ENCODE measurements around the gene HDHD5.

The HDHD5 gene

DNA sequence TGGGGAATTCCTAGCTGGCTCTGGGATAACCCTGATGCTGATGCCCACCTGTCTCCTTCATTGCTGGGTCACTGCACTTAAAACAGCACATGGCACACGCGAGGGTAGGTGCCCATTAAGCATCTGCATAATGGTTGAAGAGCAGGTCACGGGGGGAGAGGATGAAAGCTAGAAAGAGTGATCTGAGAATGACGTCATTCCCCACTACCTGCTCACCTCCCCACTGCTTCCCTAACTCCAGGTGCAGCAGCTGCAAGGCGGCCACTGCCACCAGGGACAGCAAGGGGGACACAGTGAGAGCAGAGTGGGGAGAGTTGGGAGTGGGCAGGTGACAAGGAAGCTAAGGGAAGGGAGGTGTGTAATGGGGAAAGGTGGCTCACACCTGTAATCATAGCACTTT lies 33.1 kb upstream of the HDHD5 start:
- H3K4me3 ChIP-seq (replicated peaks; ENCODE audit: low read depth, low read length), result no peak overlapping the region
- DNase-seq (ENCODE audit: extremely low read depth, low read depth), result no peak
- TF ChIP-seq, protein P1, sequence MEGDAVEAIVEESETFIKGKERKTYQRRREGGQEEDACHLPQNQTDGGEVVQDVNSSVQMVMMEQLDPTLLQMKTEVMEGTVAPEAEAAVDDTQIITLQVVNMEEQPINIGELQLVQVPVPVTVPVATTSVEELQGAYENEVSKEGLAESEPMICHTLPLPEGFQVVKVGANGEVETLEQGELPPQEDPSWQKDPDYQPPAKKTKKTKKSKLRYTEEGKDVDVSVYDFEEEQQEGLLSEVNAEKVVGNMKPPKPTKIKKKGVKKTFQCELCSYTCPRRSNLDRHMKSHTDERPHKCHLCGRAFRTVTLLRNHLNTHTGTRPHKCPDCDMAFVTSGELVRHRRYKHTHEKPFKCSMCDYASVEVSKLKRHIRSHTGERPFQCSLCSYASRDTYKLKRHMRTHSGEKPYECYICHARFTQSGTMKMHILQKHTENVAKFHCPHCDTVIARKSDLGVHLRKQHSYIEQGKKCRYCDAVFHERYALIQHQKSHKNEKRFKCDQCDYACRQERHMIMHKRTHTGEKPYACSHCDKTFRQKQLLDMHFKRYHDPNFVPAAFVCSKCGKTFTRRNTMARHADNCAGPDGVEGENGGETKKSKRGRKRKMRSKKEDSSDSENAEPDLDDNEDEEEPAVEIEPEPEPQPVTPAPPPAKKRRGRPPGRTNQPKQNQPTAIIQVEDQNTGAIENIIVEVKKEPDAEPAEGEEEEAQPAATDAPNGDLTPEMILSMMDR (IDR thresholded peaks at IDR 0.05; ENCODE audit: low read depth, low read length, missing control alignments), result no peak

DNA sequence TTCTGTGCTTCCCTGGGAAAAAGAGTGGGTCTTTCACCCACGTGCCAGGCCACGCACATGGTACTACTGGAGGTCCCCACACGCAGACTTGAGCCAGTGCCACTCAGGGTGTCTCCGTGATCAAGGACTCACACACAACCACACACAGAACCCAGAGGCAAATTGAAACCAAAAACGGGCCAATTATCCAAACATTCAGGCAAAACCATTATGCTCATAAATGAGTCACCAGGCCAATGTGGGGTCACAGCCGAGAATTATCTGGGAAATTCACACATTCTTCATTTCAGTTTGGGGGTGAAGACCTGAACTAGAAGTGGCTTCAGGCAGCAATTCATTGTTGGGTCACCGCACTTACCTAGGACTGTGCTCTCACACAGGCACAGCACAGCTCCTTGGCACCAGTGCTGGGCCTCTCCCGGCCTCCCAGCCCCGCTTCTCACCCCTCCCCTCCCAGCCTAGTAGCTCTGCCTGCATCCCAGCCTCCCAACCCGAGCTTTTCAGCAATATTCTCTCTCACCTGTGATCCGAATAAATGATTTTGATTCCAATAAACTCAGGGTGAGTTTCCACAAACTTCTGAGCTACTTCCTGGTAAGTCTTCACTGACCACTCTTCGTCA lies 32.2 kb upstream of the HDHD5 start:
- H3K4me3 ChIP-seq (replicated peaks; ENCODE audit: low read depth, low read length), result no peak overlapping the region
- no peak for DNase-seq (ENCODE audit: extremely low read depth, low read depth)
- TF ChIP-seq, protein P1 (IDR thresholded peaks at IDR 0.05; ENCODE audit: low read depth, low read length, missing control alignments), result no peak

DNA sequence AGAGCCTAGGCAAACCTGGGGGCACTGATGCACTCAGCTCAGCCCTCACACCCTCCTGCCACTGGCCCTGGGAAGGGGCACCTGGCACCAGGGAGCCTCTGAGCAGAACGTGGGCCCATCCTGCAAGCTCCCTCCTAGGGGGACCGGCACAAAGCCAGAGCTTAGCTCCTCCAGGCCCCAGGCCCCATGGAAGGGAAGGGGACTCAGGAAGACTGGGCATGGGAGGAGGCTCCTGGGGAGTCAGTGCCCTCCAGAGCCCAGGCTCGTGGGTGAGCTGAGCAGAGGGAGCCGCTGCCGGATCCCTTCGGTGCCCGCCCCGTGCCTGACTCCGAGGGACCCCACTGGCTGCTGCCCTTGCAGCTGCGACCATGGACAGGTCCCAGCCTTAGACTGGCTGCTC lies 31.6 kb upstream of the HDHD5 start:
- DNase-seq (ENCODE audit: extremely low read depth, low read depth), result no peak
- TF ChIP-seq, protein P1 (IDR thresholded peaks at IDR 0.05; ENCODE audit: low read depth, low read length, missing control alignments), result no peak
- no peak overlapping the region for H3K4me3 ChIP-seq (replicated peaks; ENCODE audit: low read depth, low read length)

DNA sequence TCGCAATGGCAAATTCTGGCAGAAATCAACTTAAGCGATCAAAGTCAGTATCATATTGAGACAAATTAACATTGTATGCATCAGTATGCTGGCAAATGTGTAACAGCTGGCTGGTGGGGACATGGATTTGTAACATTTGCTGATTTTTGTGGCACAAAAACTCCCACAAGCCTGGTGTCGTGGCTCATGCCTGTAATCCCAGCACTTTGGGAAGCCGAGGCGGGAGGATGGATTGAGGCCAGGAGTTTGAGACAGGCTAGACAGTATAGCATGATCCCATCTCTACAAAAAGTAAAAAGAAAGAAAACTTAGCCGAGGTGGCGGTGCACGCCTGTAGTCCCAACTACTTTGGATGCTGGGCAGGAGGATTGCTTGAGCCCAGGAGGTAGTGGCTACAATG lies 17.6 kb upstream of the HDHD5 start:
- TF ChIP-seq, protein P1 (IDR thresholded peaks at IDR 0.05; ENCODE audit: low read depth, low read length, missing control alignments), result no peak
- no peak overlapping the region for H3K4me3 ChIP-seq (replicated peaks; ENCODE audit: low read depth, low read length)
- DNase-seq (ENCODE audit: extremely low read depth, low read depth), result no peak

DNA sequence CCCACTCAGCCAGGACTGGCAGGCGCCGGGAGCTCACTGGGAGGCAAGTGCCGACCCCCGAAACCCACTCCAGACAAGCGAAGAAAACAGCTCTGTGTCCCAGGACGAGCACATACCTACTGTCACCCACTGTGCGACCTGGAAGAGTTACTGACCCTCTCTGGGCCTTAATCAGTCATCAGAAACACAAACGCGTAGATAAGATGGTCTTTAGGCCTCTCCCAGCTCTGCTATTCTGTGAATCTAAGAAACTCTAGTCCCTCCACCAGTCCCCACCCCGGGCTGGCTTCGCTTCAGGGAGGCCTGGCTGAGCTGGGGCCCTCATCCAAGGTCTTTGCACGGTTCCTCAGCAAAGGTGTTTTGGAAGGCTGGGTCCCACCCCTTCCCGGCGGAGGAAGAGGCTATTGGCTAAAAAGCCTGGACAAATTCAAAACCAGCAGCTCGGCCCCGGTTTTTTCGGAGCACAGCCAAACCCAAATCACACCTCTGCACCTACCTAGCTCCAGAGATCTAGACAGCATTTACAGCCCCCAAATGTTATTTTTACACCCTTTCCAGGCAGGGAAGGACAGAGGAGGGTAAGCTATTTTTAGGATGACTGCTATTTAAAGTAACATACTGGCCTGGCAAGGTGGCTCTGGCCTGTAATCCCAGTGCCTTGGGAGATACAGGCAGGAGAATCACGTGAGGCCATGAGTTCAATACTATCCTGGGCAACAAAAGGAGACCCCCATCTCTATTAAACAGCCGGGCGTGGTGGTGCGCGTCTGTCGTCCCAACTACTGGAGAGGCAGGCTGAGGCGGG lies 13.2 kb upstream of the HDHD5 start:
- no peak for DNase-seq (ENCODE audit: extremely low read depth, low read depth)
- peak overlapping the region; percentile 47 for H3K4me3 ChIP-seq (replicated peaks; ENCODE audit: low read depth, low read length)
- TF ChIP-seq, protein P1 (IDR thresholded peaks at IDR 0.05; ENCODE audit: low read depth, low read length, missing control alignments), result no peak

DNA sequence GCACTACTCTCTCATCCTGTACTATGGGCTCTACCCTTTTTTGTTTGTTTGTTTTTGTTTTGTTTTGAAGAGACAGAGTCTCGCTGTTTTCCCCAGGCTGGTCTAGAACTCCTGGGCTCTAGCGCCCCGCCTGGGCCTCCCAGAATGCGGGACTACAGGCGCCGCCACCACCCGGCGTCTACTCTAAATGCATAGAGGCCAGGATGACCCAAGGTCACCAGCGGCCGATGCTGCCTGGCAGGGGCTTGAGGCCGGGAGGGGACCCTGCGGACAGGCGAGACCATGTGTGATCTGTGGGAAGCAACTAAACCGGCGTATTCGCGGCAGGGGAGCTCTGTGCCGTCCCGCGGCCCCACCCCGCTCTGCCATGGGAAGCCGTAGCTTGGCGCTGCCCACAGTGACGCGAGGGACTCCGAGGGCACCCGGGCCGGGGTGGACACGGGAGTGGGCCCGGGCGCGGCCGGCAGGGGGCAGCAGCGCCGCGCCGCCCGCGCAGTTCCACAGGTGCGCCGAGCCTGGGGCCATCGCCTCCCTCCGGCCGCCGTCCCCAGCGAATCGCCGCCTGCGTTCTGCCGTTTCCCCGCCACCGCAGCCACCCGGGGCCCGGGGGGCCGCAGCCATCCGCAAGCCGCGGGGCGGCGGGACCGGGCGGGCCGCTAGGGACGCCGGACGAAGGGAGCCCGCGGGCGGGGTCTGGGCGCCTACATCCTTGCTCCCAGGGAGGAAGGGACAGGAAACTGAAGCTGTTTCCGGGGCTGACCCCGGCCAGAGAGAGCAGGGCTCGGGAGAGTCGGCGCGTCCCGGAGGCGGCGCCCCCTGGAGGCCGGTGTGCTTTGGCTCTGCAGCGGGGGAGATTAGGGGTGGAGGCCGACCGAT lies 12.3 kb upstream of the HDHD5 start:
- H3K4me3 ChIP-seq (replicated peaks; ENCODE audit: low read depth, low read length), result peak overlapping the region; percentile 47
- peak; percentile 70 for DNase-seq (ENCODE audit: extremely low read depth, low read depth)
- TF ChIP-seq, protein P1 (IDR thresholded peaks at IDR 0.05; ENCODE audit: low read depth, low read length, missing control alignments), result peak; percentile 88
